ENCODE data around the gene C14orf180.

C14orf180 gene

GRCh38 chr14:104587641-104588040 is 8.1 kb downstream of the C14orf180 start:
- ChIA-PET CTCF (interaction anchor here (0.7 kb wide), 1 partner anchor 510 kb away, joined by 3 read pairs; no protein-coding TSS in a partner anchor), POLR2A (no interaction called here)
- Histone ChIP-seq H3K9me3 (ENCODE audit: control insufficient read depth, insufficient read depth, low read depth, low read length) (no peaks in the 10 kb centered on the region), H3K4me3 (ENCODE audit: low read depth, low read length) (no peak overlapping the region), H3K27ac (ENCODE audit: extremely low read depth, low read depth, low read length) (no peak overlapping the region), H3K4me1 (ENCODE audit: control insufficient read depth, insufficient read depth, low read length) (no peaks in the 10 kb centered on the region), H3K36me3 (ENCODE audit: control insufficient read depth in 2 of 2, insufficient read depth in 1 of 2, low read length in 2 of 2) (no peaks in the 10 kb centered on the region)
- TF ChIP-seq GLIS2 (tag by site-specific recombination; IDR thresholded peaks at IDR 0.05), result 0 out of 2 replicates have a peak, but pooled peaks have one; percentile 26
- TF ChIP-seq BCL11A (tag by site-specific recombination; IDR thresholded peaks at IDR 0.05; ENCODE audit: low read depth), result no peak
- no peak for TF ChIP-seq ZNF639 (tag by site-specific recombination; IDR thresholded peaks at IDR 0.05)
- no peak for TF ChIP-seq FEZF1 (tag by site-specific recombination; IDR thresholded peaks at IDR 0.05)
- TF ChIP-seq ZNF146 (tag by site-specific recombination; IDR thresholded peaks at IDR 0.05), result no peak
- peak; percentile 58 for TF ChIP-seq KLF1 (tag by site-specific recombination; IDR thresholded peaks at IDR 0.05)
- TF ChIP-seq ZNF501 (tag by site-specific recombination; IDR thresholded peaks at IDR 0.05), result no peak
- TF ChIP-seq ZNF221 (tag by site-specific recombination; IDR thresholded peaks at IDR 0.05; ENCODE audit: borderline replicate concordance), result no peak
- no peak for TF ChIP-seq ZNF394 (tag by site-specific recombination; IDR thresholded peaks at IDR 0.05; ENCODE audit: borderline replicate concordance)
- no peak for TF ChIP-seq YY1 (tag by site-specific recombination; IDR thresholded peaks at IDR 0.05)
- TF ChIP-seq ZNF777 (tag by site-specific recombination; IDR thresholded peaks at IDR 0.05; ENCODE audit: borderline replicate concordance), result no peak
- TF ChIP-seq ZNF549 (tag by site-specific recombination; IDR thresholded peaks at IDR 0.05), result no peak
- TF ChIP-seq ZNF175 (tag by site-specific recombination; IDR thresholded peaks at IDR 0.05), result no peak

GRCh38 chr14:104588066-104588857 is 8.7 kb downstream of the C14orf180 start:
- Histone ChIP-seq H3K4me3 (ENCODE audit: low read depth, low read length) (no peak overlapping the region), H3K9me3 (ENCODE audit: control insufficient read depth, insufficient read depth, low read depth, low read length) (no peaks in the 10 kb centered on the region), H3K27ac (ENCODE audit: extremely low read depth, low read depth, low read length) (no peak overlapping the region), H3K4me1 (ENCODE audit: control insufficient read depth, insufficient read depth, low read length) (no peaks in the 10 kb centered on the region), H3K36me3 (ENCODE audit: control insufficient read depth in 2 of 2, insufficient read depth in 1 of 2, low read length in 2 of 2) (no peaks in the 10 kb centered on the region)
- ChIA-PET POLR2A (no interaction called here), CTCF (no interaction called here)
- TF ChIP-seq PRDM6 (tag by site-specific recombination; IDR thresholded peaks at IDR 0.05) (no peak), ZNF175 (tag by site-specific recombination; IDR thresholded peaks at IDR 0.05) (no peak), ZNF623 (tag by site-specific recombination; IDR thresholded peaks at IDR 0.05) (no peak), HIC1 (tag by site-specific recombination; IDR thresholded peaks at IDR 0.05) (no peak), ZNF280C (tag by site-specific recombination; IDR thresholded peaks at IDR 0.05) (no peak), FEZF1 (tag by site-specific recombination; IDR thresholded peaks at IDR 0.05) (no peak), ZNF585B (tag by site-specific recombination; IDR thresholded peaks at IDR 0.05) (no peak), ZBTB11 (tag by site-specific recombination; conservative IDR thresholded peaks at IDR 0.05; ENCODE audit: low read depth) (no peak), ZXDB (tag by site-specific recombination; IDR thresholded peaks at IDR 0.05) (no peak), ZNF169 (tag by site-specific recombination; IDR thresholded peaks at IDR 0.05) (no peak), ZNF830 (tag by site-specific recombination; IDR thresholded peaks at IDR 0.05; ENCODE audit: low read depth) (no peak)
